Fibroblast of skin of scalp (primary cell): ENCODE results near the gene ZNF316.

Experiments used
- DNase-seq: peaks from one replicate; pipeline ENCODE4 v3.0.0-alpha.2; 2013

Gene ZNF316

GRCh38 chr7:6691609-6692106 is 54.5 kb downstream of the ZNF316 start:
- DNase-seq, result peak; percentile 25

GRCh38 chr7:6700793-6701192 is 63.7 kb downstream of the ZNF316 start:
- DNase-seq, result no peak

DNA sequence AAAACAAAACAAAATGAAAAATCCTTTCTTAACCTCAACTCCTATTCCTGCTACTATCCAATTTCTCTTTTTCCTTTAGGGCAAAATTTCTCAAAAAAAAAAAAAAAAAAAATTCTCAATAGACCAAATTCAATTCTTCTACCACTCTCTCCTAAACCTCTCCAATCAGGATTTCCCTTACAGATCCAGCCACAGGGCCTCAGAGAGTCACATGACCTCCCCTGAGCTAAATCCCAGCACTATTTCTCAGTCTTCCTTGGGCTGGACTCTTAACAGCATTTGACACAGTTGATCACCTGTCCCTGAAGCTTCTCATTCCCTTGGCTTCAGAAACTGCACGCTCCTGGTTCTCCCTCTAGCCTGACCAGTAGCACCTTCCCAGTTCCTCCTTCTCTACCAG is 64.7 kb downstream of the ZNF316 start:
- DNase-seq, result no peak
